Mesothelial cell of epicardium (in vitro differentiated cells): ENCODE results near the gene RASSF5. TPM values are rescaled to one million over a fixed set of nuclear protein-coding genes. Genes with fewer than 3 reads are reported as not detected.
"Not testable (repeated sequence)": the region's sequence is repeated elsewhere in the genome, so short reads cannot be mapped to it uniquely, and the experiment has no call there.

Experiments used
- DNase-seq, 2 experiments: peaks; one replicate each; pipeline ENCODE4 v3.0.0; 2021; ENCODE audit warnings: low spot score in 2 of 2; ENCODE audit not compliant: unreplicated experiment in 2 of 2
- H3K27ac Mint-ChIP-seq: 2 replicates; pipeline ENCODE4 v1.8.0; 2021; ENCODE audit warnings: mixed read lengths
- H3K27me3 Mint-ChIP-seq: 2 replicates; pipeline ENCODE4 v1.8.0; 2021; ENCODE audit warnings: low read depth, mixed read lengths
- H3K36me3 Mint-ChIP-seq: 2 replicates; pipeline ENCODE4 v1.8.0; 2021; ENCODE audit warnings: mixed read lengths
- H3K4me1 Mint-ChIP-seq: 2 replicates; pipeline ENCODE4 v1.8.0; 2021; ENCODE audit warnings: mixed read lengths
- H3K4me3 Mint-ChIP-seq: 2 replicates; pipeline ENCODE4 v1.8.0; 2021; ENCODE audit warnings: mild to moderate bottlenecking, moderate library complexity, mixed read lengths
- H3K9me3 Mint-ChIP-seq: 2 replicates; pipeline ENCODE4 v1.8.0; 2021; ENCODE audit warnings: mixed read lengths
- total RNA-seq: library from RNA; stranded (reverse); gene quantifications from 3 replicates; pipeline ENCODE4 v1.2.1, GENCODE V29; 2021
- TF ChIP-seq, protein P1 (sequence below): fragments of 200-600 bp; sonication (generic); IDR thresholded peaks from one replicate; pipeline ENCODE4 v1.5.0; 2021; ENCODE audit warnings: antibody characterized with exemption; ENCODE audit not compliant: unreplicated experiment

Gene RASSF5
- total RNA-seq, 1 donor from 2014 or later, result 6.8 TPM

DNA sequence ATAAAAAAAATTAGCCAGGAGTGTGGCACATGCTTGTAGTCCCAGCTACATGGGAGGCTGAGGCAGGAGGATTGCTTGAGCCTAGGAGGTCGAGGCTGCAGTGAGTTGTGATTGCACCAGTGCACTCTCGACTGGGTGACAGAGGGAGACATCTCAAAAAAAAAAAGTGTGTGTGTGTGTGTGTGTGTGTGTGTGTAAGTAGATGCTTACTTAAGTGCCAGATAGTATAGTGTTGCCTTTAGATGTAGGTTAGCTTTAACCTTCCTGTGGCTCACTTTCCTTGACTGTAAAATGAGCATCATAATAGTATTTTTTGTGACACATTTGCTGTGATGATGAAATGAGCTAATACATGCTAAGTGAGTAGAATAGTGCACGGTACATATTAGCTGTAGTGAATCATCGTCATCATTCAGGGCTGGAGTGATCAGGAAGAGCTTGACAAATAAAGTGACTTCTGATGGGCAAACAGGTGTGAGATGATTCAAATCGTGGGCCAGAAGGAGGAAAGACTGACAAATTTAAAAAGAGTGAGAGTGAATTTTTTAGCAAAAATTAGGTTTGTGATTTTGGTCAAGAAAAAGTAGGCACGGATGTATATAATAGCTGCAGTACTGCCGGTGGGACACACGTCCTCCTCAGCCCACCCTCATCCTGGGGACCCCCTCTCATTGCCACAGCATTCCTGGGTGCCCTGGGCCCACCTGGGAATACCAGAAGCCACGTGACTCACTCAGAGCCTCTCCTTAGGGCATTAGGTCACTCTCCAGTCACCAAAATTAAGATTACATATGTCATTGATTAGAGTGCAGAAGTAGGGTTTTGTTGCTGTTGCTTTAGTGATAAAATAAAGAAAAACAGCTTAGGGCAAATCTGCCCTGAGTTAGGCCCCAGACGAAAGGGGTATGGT is 71.0 kb downstream of the RASSF5 start:
- DNase-seq, result no peak
- H3K4me3 Mint-ChIP-seq, result no peak overlapping the region
- H3K27ac Mint-ChIP-seq, result no peak overlapping the region
- peaks cover 7% of the 10 kb centered on the region for H3K4me1 Mint-ChIP-seq
- no peaks in the 10 kb centered on the region for H3K9me3 Mint-ChIP-seq
- H3K27me3 Mint-ChIP-seq, result peaks cover 3% of the 10 kb centered on the region
- TF ChIP-seq, protein P1, sequence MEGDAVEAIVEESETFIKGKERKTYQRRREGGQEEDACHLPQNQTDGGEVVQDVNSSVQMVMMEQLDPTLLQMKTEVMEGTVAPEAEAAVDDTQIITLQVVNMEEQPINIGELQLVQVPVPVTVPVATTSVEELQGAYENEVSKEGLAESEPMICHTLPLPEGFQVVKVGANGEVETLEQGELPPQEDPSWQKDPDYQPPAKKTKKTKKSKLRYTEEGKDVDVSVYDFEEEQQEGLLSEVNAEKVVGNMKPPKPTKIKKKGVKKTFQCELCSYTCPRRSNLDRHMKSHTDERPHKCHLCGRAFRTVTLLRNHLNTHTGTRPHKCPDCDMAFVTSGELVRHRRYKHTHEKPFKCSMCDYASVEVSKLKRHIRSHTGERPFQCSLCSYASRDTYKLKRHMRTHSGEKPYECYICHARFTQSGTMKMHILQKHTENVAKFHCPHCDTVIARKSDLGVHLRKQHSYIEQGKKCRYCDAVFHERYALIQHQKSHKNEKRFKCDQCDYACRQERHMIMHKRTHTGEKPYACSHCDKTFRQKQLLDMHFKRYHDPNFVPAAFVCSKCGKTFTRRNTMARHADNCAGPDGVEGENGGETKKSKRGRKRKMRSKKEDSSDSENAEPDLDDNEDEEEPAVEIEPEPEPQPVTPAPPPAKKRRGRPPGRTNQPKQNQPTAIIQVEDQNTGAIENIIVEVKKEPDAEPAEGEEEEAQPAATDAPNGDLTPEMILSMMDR, result no peak
- no peaks in the 10 kb centered on the region for H3K36me3 Mint-ChIP-seq

DNA sequence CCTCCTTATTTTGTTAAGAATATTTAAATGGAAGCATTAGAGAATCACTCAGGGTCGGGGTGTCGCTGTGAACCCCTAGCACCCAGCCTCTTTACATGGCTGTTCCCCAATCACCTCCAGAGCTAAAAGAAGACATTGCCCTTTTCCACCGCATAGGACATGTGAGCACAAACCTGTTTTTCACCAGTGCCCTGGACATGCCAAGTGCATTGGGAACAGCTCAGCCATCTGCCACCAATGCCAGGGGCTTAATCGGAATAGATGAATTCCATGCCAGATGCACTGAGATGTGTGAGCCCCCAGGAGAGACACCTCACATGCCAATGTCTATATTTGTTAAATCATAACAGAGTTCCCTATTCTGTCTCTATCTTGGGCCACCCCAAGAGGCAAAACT is 71.6 kb downstream of the RASSF5 start:
- TF ChIP-seq, protein P1, result no peak
- peaks cover 10% of the 10 kb centered on the region for H3K4me1 Mint-ChIP-seq
- no peaks in the 10 kb centered on the region for H3K36me3 Mint-ChIP-seq
- H3K4me3 Mint-ChIP-seq, result no peak overlapping the region
- no peak for DNase-seq
- H3K27me3 Mint-ChIP-seq, result no peaks in the 10 kb centered on the region
- no peak overlapping the region for H3K27ac Mint-ChIP-seq
- no peaks in the 10 kb centered on the region for H3K9me3 Mint-ChIP-seq

DNA sequence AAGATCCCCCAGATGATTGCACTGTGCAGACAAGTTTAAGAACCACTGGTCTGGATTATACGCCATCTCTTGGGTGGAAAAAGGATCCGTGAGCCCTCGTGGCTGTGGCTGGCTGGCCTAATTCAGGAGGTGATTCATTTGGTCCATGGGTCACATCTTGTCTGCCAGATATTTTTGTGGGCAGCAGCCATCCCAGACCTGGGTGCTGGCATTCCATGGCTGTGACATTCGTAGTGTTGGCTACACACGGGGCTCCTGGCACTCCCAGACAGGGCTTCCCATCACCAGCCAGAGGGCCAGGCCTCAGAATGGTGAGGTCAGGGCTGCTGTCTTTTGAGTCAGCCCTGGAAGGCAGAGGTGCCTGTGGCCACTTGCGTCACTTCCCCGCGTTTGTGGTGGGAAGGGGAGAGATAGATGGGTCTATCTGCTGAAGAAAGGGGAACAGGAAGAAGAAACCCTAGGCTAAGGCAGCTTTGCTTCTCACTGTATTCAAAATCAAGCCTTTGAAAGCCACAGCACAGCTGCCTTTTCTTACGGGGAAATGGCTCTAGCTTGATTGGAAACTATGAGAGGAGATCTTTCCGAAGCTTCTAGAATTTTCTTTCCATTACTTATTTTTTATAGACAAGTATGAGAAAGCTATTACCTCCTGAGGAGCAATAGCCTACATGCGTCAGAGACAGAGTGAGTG is 72.6 kb downstream of the RASSF5 start:
- H3K36me3 Mint-ChIP-seq, result no peaks in the 10 kb centered on the region
- DNase-seq, result no peak
- no peak overlapping the region for H3K27ac Mint-ChIP-seq
- TF ChIP-seq, protein P1, result no peak
- no peaks in the 10 kb centered on the region for H3K27me3 Mint-ChIP-seq
- H3K4me1 Mint-ChIP-seq, result peaks cover 9% of the 10 kb centered on the region
- H3K4me3 Mint-ChIP-seq, result no peak overlapping the region
- no peaks in the 10 kb centered on the region for H3K9me3 Mint-ChIP-seq

- peaks cover 6% of the 10 kb centered on the region for H3K4me1 Mint-ChIP-seq
- TF ChIP-seq, protein P1, result no peak
- H3K4me3 Mint-ChIP-seq, result no peak overlapping the region
- no peaks in the 10 kb centered on the region for H3K27me3 Mint-ChIP-seq
- no peak for DNase-seq
- H3K27ac Mint-ChIP-seq, result no peak overlapping the region
- no peaks in the 10 kb centered on the region for H3K9me3 Mint-ChIP-seq
- H3K36me3 Mint-ChIP-seq, result no peaks in the 10 kb centered on the region
These were observed 73.2 kb downstream of the RASSF5 start for GRCh38 chr1:206580438-206581113.

DNA sequence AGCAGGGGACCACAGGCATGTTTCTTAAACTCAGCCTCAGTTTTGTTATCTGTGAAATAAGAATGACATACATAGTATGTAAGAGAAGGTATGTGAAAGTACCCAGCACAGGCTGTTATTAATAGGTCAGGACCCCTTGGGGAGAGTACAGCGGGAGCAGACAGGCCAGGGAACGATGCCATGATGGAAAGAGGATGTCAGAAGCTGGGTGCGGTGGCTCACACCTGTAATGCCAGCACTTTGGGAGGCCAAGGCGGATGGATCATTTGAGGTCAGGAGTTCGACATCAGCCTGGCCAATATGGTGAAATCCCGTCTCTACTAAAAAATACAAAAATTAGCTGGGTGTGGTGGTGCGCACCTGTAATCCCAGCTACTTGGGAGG is 73.8 kb downstream of the RASSF5 start:
- not testable (repeated sequence) for H3K27me3 Mint-ChIP-seq, H3K4me1 Mint-ChIP-seq, H3K27ac Mint-ChIP-seq, H3K4me3 Mint-ChIP-seq, H3K36me3 Mint-ChIP-seq, DNase-seq, H3K9me3 Mint-ChIP-seq

DNA sequence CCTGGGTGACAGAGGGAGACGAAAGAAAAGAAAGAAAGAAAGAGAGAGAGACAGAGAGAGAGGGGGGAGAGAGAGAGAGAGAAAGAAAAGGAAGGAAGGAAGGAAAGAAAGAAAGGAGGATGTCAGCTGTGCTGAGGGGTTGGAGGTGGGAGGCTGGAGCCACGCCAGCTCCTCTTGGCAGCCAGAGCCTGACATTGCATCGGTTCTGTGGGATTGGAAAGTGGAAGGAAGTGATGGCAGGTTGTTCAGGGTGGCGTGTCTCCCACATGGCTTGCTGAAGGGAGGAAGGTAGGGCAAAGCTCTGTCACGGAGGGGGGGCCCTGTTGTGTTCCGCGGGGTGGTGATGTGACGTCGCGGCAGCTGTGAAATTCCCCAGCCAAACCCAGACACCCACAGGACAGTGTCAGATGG is 74.2 kb downstream of the RASSF5 start:
- Mint-ChIP-seq H3K4me3 (no peak overlapping the region), H3K4me1 (peaks cover 14% of the 10 kb centered on the region), H3K27ac (no peak overlapping the region), H3K9me3 (no peaks in the 10 kb centered on the region), H3K27me3 (no peaks in the 10 kb centered on the region), H3K36me3 (no peaks in the 10 kb centered on the region)
- DNase-seq, result no peak
- TF ChIP-seq, protein P1, result no peak
